GM21717 (cell line): ENCODE data around the gene SLC1A4.
A peak's percentile ranks its signal among the peaks of the same experiment; 100 is the strongest.

ENCODE experiments used
- ATAC-seq: cut with Tn5 transposase; IDR thresholded peaks from one replicate; pipeline ENCODE4 v1.9.1; 2021; ENCODE audit warnings: mild to moderate bottlenecking, moderate library complexity; ENCODE audit not compliant: unreplicated experiment

SLC1A4 gene

GRCh38 chr2:65045651-65046050 lies 56.5 kb downstream of the SLC1A4 start:
- no peak for ATAC-seq

DNA sequence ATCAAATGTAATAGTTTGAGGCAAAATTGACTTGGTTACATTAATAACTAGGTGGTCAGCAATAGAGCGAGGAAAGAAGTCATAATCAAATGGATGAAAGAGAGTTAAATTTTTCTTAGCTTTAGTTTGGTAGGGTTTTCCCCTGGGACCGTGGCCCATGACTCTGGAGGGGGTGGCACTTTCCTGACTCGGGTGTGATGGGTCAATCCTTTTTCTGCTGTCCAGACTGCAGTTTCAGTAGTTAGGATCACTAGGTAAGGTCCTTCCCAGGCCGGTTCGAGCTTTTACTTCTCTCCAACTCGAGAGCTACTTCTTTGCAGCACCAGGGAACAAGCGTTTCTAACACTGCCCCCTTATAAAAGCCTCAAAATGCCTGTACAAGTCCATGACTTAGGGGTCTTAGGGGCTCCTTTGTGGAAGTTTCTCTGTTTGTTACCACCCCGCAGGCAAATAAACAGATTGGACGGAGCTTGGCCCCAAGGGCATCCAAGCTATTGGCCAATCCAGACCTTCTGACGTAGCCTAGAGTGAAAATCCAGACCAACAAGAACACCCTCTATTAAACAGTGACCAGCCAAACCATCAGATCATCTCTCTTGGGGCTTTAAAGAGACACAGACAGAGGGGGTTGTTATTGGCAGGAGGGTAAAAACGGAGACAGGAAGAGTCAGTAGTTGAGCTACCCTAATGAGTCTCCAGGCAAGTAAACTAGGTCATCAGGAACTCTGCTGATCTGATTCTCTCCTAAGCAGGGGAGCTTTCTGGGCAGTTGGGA lies 57.6 kb downstream of the SLC1A4 start:
- no peak for ATAC-seq

GRCh38 chr2:65049010-65049639 lies 59.9 kb downstream of the SLC1A4 start:
- ATAC-seq, result no peak

GRCh38 chr2:65050931-65051330 lies 61.7 kb downstream of the SLC1A4 start:
- no peak for ATAC-seq

- peak; percentile 51 for ATAC-seq
These were observed 64.0 kb downstream of the SLC1A4 start for GRCh38 chr2:65053199-65053598.

DNA sequence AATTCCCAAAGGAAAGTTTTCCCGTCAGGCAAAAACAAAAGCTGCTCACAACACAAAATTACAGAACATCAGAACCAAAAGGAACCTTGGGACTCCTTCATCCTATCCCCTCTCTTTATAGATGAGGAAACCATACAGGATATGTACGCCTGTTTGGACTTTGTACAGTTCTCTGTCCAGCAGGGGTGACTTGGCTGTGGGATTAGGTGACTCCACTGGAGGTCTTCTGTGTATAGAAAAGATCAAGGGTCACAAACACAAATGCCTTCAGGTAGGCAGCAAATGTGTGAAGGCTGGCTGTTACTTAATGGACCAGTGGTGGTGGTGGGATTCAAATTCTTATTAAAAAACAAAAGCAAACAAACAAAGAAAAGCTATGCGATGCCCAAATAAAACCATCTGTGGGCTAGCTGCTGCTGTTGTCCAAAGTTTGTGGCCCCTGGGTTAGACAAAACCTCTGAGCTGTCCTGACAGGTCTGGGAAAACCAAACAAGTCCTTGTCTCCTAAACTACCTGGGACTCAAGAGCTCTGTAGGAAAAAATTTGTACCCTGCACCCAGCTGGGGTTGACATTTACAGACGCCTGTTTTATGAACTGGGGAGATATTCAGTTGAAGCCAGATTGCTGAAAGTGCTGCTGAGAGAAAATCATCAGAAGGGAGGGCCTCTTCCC lies 65.7 kb downstream of the SLC1A4 start:
- ATAC-seq, result no peak

- ATAC-seq, result peak; percentile 26
These were observed 66.4 kb downstream of the SLC1A4 start for GRCh38 chr2:65055422-65056214.

DNA sequence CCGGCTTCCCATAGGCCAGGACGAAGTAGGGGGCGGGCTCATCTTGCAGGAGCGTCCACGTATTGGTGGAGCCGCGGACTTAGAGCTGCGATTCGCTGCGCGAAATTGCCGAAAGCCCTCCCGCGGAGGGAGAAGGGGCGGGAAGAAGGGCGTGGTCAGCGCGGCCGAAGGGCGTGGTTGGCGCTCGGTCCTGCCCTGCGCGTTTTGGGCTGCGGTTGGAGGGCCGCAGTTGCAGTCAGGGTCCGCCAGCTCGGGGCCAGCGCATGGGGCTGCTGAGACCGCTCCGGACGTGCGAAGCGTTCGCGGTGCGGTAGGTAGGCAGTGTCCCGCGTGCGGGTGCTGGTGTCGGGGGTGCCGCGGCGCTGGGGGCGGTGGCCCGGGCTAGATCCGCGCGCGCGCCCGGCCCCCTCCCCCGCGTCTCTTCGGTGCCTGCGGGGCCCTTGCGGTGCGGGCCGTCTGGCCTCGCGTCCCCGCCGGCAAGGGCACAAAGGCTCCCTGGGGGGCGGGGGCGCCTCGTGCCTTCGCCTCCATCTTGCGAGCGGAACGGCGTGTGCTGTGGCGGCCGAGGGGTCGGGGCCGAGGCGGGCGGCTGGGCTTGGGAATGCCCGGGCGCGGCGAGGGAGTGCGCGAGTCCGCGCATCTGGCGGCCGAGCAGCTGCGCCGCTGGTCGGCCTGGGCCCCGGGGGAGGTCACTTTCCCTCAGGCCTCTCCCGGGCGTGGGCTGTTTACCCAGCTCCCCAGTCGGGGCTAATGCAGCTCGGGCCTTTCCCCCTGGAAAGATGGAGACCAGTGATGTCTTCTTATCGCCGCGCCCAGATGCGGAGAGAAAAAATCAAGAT lies 67.2 kb downstream of the SLC1A4 start, which contains the start of gene CEP68:
Gene CEP68 (plus strand): TSS at position 202 of the 839 bp plus-strand sequence. CDS start 13,029 bp downstream, outside the sequence.
- ATAC-seq, result peak; percentile 85

GRCh38 chr2:65057054-65057375 lies 67.8 kb downstream of the SLC1A4 start:
- ATAC-seq, result no peak

DNA sequence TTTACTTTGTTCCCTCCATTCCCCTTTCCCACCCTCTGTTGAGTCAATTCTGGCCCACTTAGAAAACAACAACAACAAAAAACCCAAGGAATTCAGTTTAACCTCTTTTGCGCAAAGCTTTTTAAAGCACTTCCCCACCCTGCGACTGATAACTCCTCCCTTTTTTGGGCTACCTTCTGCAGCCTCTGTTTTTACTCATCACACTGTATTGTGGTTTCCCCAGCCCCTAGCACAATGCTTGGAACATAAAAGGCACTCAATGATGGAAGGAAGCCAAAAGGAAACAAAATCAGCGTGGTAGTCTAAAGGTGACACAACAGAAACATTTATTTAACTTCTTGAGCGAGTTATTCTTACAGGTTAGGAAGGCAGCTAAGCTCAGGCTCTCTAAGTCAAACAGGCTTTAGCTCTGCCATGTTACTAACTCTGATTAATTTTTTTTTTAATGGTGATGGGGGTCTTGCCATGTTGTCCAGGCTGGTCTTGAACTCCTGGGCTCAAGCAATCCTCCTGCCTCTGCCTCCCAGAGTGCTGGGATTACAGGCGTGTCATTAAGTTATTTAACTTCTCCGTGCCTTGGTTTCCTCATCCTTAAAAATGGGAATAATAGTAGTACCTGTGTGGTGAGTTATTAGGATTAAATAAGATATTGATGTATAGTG lies 68.3 kb downstream of the SLC1A4 start:
- ATAC-seq, result peak; percentile 32

DNA sequence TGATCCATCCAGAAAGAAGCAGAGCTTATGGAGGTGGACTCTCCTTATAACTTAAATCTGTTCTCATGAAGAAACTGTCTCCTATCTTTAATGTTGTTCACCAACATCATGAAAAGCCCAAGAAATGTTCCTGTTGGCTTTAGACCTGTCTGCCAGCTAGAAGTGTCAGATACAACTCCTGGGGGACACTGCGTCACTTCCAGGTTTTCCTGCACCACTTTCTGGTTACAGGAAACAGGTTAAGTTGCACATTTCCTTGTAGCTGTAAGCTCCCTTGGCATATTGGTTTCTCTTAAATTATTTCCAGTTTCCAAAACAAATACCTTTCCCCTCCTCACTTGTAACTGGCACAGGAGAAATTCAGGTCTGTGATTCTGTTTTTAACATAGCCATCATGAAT lies 69.9 kb downstream of the SLC1A4 start:
- no peak for ATAC-seq

- ATAC-seq, result no peak
These were observed 72.1 kb downstream of the SLC1A4 start for GRCh38 chr2:65061146-65061909.

- ATAC-seq, result no peak
These were observed 72.7 kb downstream of the SLC1A4 start for GRCh38 chr2:65061910-65062339.

DNA sequence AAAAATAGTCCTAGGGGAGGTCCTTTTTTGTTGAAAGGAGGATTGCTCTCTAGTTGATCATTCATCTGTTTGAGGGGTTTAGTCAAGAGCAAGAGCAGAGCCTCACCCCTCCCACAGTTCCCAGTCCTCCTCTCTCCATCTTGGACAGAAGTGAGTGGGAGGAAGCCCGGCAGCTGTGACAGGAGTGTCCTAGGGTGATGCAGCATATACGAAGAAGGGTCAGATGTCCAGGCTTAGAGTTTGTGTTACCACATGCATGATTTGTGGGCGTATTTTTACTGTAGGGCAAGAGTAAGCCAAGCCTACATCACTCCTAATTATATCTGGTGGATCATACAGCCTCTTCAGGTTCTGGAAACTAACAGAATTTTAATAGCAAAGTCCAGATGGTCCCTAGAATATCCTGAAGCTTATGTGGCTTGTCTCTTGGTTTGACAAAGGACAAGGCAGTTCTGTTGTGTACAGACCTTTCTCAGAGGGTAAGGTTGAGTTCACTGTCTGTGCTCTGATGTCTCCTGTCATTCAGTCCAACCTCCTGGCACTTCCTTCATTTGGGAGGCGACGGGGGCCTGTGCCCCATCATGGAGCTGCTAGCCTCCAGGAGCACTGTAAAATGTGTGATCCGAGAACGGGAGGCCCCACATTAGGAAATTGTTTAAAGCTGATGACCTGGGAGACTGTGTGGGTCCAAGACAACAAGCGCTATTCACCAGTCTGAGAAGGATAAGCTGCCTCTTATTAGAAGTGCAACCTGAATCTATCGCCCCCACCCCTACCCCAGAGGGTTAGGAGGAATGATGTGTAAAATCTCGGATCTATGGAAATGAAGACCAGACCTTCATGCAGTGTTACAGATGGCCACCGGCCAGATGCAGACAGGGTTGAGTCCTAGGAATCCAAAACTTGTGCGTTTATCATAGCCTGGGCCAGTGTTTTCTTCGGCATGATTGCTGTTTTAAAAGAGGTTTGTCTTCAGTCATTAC lies 73.9 kb downstream of the SLC1A4 start:
- no peak for ATAC-seq

DNA sequence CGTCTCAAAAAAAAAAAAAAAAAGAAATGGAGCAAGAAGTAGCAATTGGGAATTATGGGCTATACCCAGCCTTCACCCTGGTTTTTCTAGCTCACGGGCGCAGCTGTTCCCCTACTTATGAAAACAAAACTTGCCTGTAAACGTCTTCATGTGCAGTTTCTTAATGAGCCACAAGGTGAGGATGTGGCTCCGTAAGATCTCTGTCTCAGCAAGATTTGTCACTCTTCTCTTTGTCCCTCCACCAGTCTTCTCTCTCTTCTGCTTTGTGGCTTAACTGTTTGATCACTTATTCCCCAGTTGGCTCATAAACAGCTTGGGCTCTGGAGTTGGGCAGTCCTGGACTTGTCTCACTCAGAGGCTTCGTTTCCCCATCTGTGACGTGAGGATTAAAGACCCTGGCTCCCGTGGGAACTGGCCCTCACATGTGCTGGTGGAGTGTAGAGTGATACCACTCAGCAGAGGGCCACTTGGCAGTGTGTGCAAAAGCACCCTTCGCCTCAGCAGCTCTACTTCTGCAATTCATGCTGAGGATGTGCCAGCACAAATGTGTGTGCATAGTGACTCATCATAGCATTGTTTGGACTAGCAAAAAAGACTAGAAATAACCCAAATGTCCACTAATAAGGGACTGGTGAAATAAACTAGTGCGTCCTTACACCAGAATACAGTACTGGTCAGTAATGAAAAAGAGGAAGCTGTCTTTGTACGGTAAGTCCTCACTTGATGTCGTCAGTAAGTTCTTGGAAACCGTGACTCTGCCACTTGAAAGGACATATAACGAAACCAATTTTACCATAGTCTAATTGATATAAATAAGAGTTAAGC lies 75.7 kb downstream of the SLC1A4 start:
- peak; percentile 70 for ATAC-seq

DNA sequence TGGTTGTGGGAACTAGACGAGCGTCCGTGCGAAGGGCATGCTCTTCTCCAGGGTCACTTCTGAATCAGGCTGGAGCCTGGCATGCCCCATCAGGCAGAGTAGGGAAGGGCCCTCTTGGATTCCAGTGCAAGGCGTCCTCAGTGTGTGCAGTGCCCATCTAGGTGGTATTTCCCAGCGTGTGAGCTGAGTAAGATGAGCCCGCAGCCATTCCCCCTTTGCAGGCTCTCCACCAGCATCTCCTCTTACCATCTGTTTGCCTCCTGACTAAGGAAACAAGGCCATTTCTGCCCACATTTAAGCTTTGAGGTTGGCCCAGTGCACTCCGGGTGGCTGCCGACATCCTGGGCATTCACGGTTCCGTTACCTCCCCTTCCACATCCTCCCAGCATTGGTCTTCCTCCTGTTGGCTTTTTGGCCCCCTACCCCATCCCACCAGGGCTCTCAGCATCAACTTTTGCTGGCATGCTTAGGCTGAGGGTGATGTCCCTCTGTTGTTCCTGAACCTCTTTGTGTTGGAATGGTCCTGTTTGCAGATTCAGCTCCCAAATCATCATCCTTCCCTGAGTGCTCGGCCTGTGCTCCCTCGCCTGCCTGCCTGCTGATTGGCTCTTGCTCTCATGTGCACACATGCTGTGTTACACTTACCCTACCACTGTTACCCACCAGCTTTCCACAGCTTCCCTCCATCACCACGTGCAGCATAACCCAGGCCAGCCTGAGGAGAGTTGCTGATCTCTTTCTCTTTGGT lies 78.8 kb downstream of the SLC1A4 start:
- ATAC-seq, result no peak
